K562 (cell line): ENCODE measurements around the gene DHPS. TPM values are rescaled to one million over a fixed set of nuclear protein-coding genes. Genes with fewer than 3 reads are reported as not detected.

Experiments
- CHD1 ChIP-seq: fragments of 200-600 bp; sonication (generic); IDR thresholded peaks from one replicate; pipeline ENCODE4 v1.6.1; 2012; ENCODE audit warnings: mild to moderate bottlenecking, moderate library complexity, low read length, inconsistent platforms
- DMBX1 ChIP-seq: fragments of 250-450 bp; sonication (Bioruptor Pico); IDR thresholded peaks from 2 replicates; pipeline ENCODE4 v1.8.0; 2022; ENCODE audit warnings: inconsistent platforms, mild to moderate bottlenecking, moderate library complexity, borderline replicate concordance
- HSF4 ChIP-seq: fragments of 250-450 bp; sonication (Bioruptor Pico); IDR thresholded peaks from 2 replicates; pipeline ENCODE4 v2.1.2; 2022; ENCODE audit warnings: mild to moderate bottlenecking, moderate library complexity, borderline replicate concordance
- JUNB ChIP-seq: fragments of 450-650 bp; formaldehyde crosslinking; conservative IDR thresholded peaks from 2 replicates; pipeline ENCODE4 v1.4.0; 2020; ENCODE audit warnings: mild to moderate bottlenecking
- MTA1 ChIP-seq: fragments of 450-650 bp; IDR thresholded peaks from 2 replicates; pipeline ENCODE4 v1.6.1; 2017; ENCODE audit warnings: borderline replicate concordance
- NFATC3 ChIP-seq: fragments of 450-650 bp; IDR thresholded peaks from 2 replicates; pipeline ENCODE4 v1.6.1; 2017; ENCODE audit warnings: mild to moderate bottlenecking
- NR2C1 ChIP-seq, 2 experiments: fragments of 450-650 bp; IDR thresholded peaks; 2 replicates each; pipeline ENCODE4 v1.6.1; 2017; ENCODE audit warnings: mild to moderate bottlenecking in 2 of 2, antibody characterized with exemption in 1 of 2, inconsistent platforms in 1 of 2, missing compliant biosample characterization in 1 of 2, missing genetic modification characterization in 1 of 2
- RAD21 ChIP-seq, 2 experiments: fragments of 250-450 bp in 1 of 2; fragments of 450-650 bp in 1 of 2; sonication (Bioruptor Pico) in 1 of 2; formaldehyde crosslinking in 1 of 2; IDR thresholded peaks in 1 of 2; conservative IDR thresholded peaks in 1 of 2; 2 replicates each; pipeline versions ENCODE4 v1.4.0 to v1.8.0; 2020 to 2022; ENCODE audit warnings: mild to moderate bottlenecking in 2 of 2, moderate library complexity in 1 of 2
- RB1 ChIP-seq: fragments of 450-650 bp; IDR thresholded peaks from 2 replicates; pipeline ENCODE4 v1.6.1; 2017; ENCODE audit warnings: low read depth, mild to moderate bottlenecking
- TBP ChIP-seq: optimal IDR thresholded peaks from 2 replicates; pipeline ENCODE3; 2011; ENCODE audit warnings: low read depth, low read length, improper control_type of control experiment
- ZC3H4 ChIP-seq: sonication (generic); formaldehyde crosslinking; IDR thresholded peaks from 2 replicates; pipeline ENCODE4 v1.9.0; 2021; ENCODE audit warnings: missing genetic modification reagents, borderline replicate concordance
- ZFPM2 ChIP-seq: fragments of 250-450 bp; sonication (Bioruptor Pico); IDR thresholded peaks from 2 replicates; pipeline ENCODE4 v1.5.1; 2022; ENCODE audit warnings: mild to moderate bottlenecking
- polyA plus RNA-seq, 8 experiments: library from polyadenylated mRNA; depleted of rRNA in 4 of 8; stranded (reverse) in 5 of 8; unstranded in 3 of 8; fragments of >200 nt; fragmentation: Nextera tagmentation in 2 of 8; fragmentation: Illumina TruSeq in 1 of 8; extraction: Ambion mirVana in 2 of 8; extraction: Trizol in 1 of 8; gene quantifications; 2 replicates each; pipeline versions ENCODE4 v1.2.1 to v1.2.3, GENCODE V29; 2011 to 2014; ENCODE audit warnings: inconsistent platforms in 1 of 8, missing spikeins in 1 of 8
- total RNA-seq, 7 experiments: library from RNA; depleted of rRNA in 6 of 7; stranded (reverse); fragments of >200 nt in 6 of 7; fragmentation: Illumina TruSeq in 2 of 7; extraction: Trizol in 2 of 7; gene quantifications; 2 replicates each; pipeline versions ENCODE4 v1.2.1 to v1.2.3, GENCODE V29; 2011 to 2021; ENCODE audit warnings: low replicate concordance in 1 of 7
- TF ChIP-seq, protein P1 (sequence below): fragments of 250-450 bp; sonication (Bioruptor Pico); IDR thresholded peaks from 2 replicates; pipeline ENCODE4 v1.4.0; 2020; ENCODE audit warnings: mild to moderate bottlenecking, moderate library complexity
- TF ChIP-seq, protein P2 (sequence below), 2 experiments: fragments of 450-650 bp; formaldehyde crosslinking in 1 of 2; IDR thresholded peaks; 2 replicates each; pipeline versions ENCODE4 v1.4.0 to v1.6.1; 2014 to 2020; ENCODE audit warnings: mild to moderate bottlenecking in 2 of 2, borderline replicate concordance in 1 of 2, low read depth in 1 of 2

Gene DHPS
- total and polyA plus RNA-seq, 9 of the 15 experiments (the other 6 are each of a cell fraction or from before 2014, with no cell fraction given): 47.1 to 110 (median 79.9) TPM

- TF ChIP-seq MTA1 (no peak; the same call in 1 of the 2 replicates), RAD21 (CRISPR knock-in tag; conservative IDR thresholded peaks at IDR 0.05 in 1 of 2, IDR thresholded peaks at IDR 0.05 in 1 of 2) (no peak), ZC3H4 (CRISPR knock-in tag) (no peak), TBP (peak; percentile 88), CHD1 (peak; percentile 69), NFATC3 (no peak), HSF4 (CRISPR knock-in tag) (no peak), NR2C1 (IDR thresholded peaks at IDR 0.05) (peak; percentile 74; the same call in 1 of the 2 replicates), NR2C1 (tag; IDR thresholded peaks at IDR 0.05) (peak; percentile 42; the same call in 1 of the 2 replicates), DMBX1 (peak; percentile 27; the same call in 1 of the 2 replicates), JUNB (CRISPR knock-in tag) (no peak), ZFPM2 (no peak), RB1 (no peak)
- TF ChIP-seq, protein P1, sequence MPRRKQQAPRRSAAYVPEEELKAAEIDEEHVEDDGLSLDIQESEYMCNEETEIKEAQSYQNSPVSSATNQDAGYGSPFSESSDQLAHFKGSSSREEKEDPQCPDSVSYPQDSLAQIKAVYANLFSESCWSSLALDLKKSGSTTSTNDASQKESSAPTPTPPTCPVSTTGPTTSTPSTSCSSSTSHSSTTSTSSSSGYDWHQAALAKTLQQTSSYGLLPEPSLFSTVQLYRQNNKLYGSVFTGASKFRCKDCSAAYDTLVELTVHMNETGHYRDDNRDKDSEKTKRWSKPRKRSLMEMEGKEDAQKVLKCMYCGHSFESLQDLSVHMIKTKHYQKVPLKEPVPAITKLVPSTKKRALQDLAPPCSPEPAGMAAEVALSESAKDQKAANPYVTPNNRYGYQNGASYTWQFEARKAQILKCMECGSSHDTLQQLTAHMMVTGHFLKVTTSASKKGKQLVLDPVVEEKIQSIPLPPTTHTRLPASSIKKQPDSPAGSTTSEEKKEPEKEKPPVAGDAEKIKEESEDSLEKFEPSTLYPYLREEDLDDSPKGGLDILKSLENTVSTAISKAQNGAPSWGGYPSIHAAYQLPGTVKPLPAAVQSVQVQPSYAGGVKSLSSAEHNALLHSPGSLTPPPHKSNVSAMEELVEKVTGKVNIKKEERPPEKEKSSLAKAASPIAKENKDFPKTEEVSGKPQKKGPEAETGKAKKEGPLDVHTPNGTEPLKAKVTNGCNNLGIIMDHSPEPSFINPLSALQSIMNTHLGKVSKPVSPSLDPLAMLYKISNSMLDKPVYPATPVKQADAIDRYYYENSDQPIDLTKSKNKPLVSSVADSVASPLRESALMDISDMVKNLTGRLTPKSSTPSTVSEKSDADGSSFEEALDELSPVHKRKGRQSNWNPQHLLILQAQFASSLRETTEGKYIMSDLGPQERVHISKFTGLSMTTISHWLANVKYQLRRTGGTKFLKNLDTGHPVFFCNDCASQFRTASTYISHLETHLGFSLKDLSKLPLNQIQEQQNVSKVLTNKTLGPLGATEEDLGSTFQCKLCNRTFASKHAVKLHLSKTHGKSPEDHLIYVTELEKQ (CRISPR knock-in tag): no peak
- TF ChIP-seq, protein P2, sequence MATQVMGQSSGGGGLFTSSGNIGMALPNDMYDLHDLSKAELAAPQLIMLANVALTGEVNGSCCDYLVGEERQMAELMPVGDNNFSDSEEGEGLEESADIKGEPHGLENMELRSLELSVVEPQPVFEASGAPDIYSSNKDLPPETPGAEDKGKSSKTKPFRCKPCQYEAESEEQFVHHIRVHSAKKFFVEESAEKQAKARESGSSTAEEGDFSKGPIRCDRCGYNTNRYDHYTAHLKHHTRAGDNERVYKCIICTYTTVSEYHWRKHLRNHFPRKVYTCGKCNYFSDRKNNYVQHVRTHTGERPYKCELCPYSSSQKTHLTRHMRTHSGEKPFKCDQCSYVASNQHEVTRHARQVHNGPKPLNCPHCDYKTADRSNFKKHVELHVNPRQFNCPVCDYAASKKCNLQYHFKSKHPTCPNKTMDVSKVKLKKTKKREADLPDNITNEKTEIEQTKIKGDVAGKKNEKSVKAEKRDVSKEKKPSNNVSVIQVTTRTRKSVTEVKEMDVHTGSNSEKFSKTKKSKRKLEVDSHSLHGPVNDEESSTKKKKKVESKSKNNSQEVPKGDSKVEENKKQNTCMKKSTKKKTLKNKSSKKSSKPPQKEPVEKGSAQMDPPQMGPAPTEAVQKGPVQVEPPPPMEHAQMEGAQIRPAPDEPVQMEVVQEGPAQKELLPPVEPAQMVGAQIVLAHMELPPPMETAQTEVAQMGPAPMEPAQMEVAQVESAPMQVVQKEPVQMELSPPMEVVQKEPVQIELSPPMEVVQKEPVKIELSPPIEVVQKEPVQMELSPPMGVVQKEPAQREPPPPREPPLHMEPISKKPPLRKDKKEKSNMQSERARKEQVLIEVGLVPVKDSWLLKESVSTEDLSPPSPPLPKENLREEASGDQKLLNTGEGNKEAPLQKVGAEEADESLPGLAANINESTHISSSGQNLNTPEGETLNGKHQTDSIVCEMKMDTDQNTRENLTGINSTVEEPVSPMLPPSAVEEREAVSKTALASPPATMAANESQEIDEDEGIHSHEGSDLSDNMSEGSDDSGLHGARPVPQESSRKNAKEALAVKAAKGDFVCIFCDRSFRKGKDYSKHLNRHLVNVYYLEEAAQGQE (IDR thresholded peaks at IDR 0.05; ENCODE audit: borderline replicate concordance): peak; percentile 78
- TF ChIP-seq, protein P2 (CRISPR knock-in tag; IDR thresholded peaks at IDR 0.05; ENCODE audit: low read depth): peak; percentile 83
Observed at GRCh38 chr19:12681074-12681987, at the start of gene DHPS (continued).
